GM10248 (cell line): Measurements from ENCODE around the gene ZNF660.
"Not testable (repeated sequence)": the region's sequence is repeated elsewhere in the genome, so short reads cannot be mapped to it uniquely, and the experiment has no call there.

Source experiments
- CTCF ChIA-PET: fragments of 300-600 bp; sonication (Branson Sonifier 250); formaldehyde crosslinking; extraction: SDS; loops from one replicate; lab custom pipeline; 2021; ENCODE audit warnings: antibody characterized with exemption; lab: Yijun Ruan, JAX
- POLR2A ChIA-PET: fragments of 350-650 bp; sonication (Branson Sonifier 250); formaldehyde crosslinking; extraction: SDS; loops from one replicate; lab custom pipeline; 2020; ENCODE audit warnings: antibody characterized with exemption; lab: Yijun Ruan, JAX
- DNase-seq: peaks from one replicate; pipeline ENCODE4 v3.0.0; 2012; ENCODE audit errors: extremely low spot score
- CTCF ChIP-seq: IDR thresholded peaks from 2 replicates; pipeline ENCODE4 v1.5.1; 2012; ENCODE audit warnings: mild to moderate bottlenecking, low read depth; ENCODE audit errors: extremely low read depth, missing control alignments, control extremely low read depth

The ZNF660 gene

GRCh38 chr3:44584646-44585501 is at the start of gene ZNF660:
Gene ZNF660 (plus strand): TSS chr3:44584964. CDS start chr3:44594194, 9,230 bp downstream.
- peak; percentile 72 for DNase-seq
- ChIA-PET CTCF (no interaction called here), POLR2A (no interaction called here)

GRCh38 chr3:44535364-44535763 is 49.4 kb upstream of the ZNF660 start:
- no peak for DNase-seq
- ChIA-PET CTCF (interaction anchor here (3.5 kb wide), 1 partner anchor 376 kb away, joined by 95 read pairs; no protein-coding TSS in a partner anchor), POLR2A (no interaction called here)
- TF ChIP-seq CTCF, result no peak

More at GRCh38 chr3:44584646-44585501, at the start of gene ZNF660:
- no peak for TF ChIP-seq CTCF

GRCh38 chr3:44544811-44545210 is 40.0 kb upstream of the ZNF660 start:
- CTCF ChIA-PET, POLR2A ChIA-PET: not testable (repeated sequence)

GRCh38 chr3:44554626-44555592 is 29.9 kb upstream of the ZNF660 start, which contains the start of gene ZKSCAN7:
Gene ZKSCAN7 (plus strand): TSS chr3:44555193. CDS start chr3:44557048, 1,855 bp downstream.
- ChIA-PET CTCF (interaction anchor here (0.8 to 3.1 kb wide), 3 partner anchors 16 to 28 kb away, joined by 3 to 10 read pairs (median 9); no protein-coding TSS in a partner anchor), POLR2A (no interaction called here)
- TF ChIP-seq CTCF, result no peak
- DNase-seq, result peak; percentile 84

More at GRCh38 chr3:44544811-44545210, 40.0 kb upstream of the ZNF660 start:
- not testable (repeated sequence) for DNase-seq

- no peak for TF ChIP-seq CTCF
- CTCF ChIA-PET, result interaction anchor here (0.8 to 3.1 kb wide), 4 partner anchors 16 to 232 kb away, joined by 3 to 10 read pairs (median 6); no protein-coding TSS in a partner anchor
- DNase-seq, result peak; percentile 21
- POLR2A ChIA-PET, result no interaction called here
Observed at GRCh38 chr3:44555723-44556122, 29.0 kb upstream of the ZNF660 start.

GRCh38 chr3:44557074-44557473 is 27.7 kb upstream of the ZNF660 start:
- ChIA-PET POLR2A (no interaction called here), CTCF (interaction anchor here (1.3 kb wide), 2 partner anchors 14 to 24 kb away, joined by 3 read pairs; no protein-coding TSS in a partner anchor)
- DNase-seq, result no peak
- TF ChIP-seq CTCF, result no peak
